ENCODE data around the gene ETS2.
"Not testable (repeated sequence)": the region's sequence is repeated elsewhere in the genome, so short reads cannot be mapped to it uniquely, and the experiment has no call there.

The ETS2 gene

DNA sequence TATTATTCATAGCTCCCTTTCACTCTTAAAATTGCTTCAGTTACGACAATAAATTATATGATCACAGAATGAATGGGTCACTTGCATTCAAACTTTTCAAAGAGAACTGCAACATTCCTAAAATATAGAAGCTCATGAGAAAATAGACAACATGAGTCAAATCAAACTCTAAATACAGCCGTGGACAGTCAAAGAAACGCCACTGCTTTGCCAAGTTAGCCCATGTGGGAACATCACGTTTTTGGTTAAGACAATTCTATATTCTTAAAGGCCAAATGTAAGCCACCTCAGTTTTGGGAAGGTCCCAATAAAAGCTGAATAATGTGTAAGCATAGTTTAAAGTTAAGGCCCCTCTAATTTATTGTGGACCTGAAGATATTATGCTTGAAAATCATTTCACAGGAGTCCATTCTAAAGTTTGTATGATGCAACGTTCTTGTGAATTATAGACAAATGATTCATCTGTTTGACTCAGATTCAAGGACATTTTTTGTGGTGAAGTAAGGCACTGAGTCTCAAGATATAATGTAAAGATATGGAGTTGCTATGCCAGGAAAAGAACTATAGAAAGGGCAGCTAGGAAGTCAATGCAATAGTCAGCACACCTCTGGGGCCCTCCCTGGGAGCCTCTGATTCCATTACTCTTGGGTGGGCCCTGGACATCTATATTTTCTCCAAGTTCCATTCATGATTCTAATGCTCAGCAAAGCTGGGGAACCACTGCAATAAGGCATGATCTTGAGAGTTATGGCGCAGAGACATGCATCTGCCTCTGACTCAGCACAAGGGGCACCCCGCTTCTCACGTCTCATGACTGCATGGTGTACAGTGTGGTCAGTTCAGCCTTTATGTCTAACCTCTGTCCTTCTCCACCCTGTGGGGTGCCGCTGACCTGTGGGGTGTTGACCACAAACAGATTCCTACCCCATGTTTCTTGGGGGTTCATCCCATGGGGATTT, 33.9 kb downstream of the ETS2 start:
- DNase-seq, result no peak

DNA sequence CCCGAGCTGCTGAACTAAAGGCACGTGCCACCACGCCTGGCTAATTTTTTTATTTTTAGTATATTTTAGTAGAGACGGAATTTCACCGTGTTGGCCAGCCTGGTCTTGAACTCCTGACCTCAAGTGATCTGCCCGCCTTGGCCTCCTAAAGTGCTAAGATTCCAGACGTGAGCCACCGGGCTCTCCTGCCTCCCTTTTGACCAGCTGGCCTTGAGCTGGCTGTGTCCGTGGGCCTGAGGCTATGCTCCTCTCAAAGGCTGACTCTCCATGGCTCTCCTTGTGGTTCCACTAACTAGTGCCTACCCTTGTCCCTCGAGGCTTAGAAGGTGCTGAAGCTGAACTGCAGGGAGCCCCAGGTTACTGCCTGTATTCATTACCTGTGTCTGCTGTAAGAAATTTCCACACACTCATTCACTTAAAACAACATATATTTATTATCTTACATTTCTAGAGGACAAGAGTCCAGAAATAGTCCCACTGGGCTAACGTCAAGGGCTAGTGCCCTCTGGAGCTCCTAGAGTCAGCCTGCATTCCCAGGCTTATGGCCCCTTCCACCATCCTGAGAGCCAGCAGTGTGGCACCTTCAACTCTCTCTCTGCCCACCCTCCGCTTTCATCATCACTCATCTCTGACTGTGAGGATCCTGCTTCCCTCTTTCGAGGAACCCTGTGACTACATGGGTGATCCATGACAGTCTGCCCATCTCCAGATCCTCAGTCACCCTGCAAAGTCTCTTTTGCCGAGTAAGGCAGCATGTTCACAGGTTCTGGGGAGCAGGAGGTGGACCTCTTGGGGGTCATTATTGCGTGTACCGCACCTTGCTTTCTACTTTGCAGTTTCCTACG, 34.9 kb downstream of the ETS2 start:
- DNase-seq, result no peak

- DNase-seq, result no peak
These were observed 35.7 kb downstream of the ETS2 start for GRCh38 chr21:38841472-38841871.

GRCh38 chr21:38842079-38842478, 36.4 kb downstream of the ETS2 start:
- DNase-seq, result no peak

DNA sequence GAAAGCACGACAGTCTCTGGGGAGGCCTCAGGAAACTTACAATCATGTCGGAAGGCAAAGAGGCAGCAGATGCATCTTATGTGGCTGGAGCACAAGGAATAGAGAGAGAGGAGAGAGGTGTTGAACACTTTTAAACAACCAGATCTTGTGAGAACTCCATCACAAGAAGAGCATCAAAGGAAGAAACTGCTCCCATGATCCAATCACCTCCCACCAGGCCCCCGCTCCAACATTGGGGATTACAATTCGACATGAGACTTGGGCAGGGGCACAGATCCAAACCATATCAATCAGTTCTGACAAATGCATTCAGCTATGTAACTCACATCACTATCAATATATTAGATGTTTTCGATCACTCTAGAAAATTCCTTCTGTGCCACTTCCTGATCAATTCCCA, 37.6 kb downstream of the ETS2 start:
- DNase-seq, result no peak

DNA sequence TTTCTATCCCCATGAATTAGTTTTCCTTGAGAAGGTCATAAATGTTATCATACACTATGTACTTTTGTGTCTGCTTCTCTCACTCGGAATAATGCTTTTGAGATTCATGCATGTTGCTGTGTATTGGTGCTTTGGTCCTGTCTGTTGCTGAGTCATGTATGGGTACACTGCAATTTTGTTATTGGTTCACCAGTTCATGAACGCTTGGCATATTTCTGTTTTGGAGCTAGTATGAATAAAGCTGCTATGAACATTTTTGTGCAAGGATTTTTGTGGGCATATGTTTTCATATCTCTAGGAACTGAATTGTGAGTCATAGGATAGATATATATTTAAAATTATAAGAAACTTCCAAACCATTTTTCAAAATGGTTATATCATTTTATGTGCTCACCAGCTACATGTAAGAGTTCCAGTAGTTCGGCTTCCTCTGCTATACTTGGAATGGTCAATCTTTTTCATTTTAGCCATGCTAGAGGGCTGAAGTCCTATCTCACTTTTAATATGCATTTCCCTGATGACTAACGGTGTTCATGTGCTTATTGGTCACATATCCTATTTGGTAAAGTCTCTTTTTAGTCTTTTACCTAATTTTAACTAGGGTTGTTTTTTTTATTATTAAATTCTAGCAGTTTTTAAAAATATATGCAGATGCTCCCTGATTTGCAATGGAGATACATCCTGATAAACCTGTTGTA, 38.2 kb downstream of the ETS2 start:
- no peak for DNase-seq

DNA sequence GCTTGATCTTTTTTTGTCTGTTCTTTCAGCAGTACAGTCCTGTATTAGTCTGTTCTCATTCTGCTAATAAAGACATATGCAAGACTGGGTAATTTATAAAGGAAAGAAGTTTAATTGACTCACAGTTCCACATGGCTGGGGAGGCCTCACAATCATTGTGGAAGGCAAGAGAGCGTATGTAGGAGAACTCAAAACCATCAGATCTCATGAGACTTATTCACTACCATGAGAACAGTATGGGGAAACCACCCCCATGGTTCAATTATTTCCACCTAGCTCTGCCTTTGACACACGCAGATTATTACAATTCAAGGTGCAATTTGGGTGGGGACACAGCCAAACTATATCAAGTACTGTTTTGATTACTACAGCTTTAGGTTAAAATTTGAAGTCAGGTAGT, 39.6 kb downstream of the ETS2 start:
- not testable (repeated sequence) for DNase-seq

DNA sequence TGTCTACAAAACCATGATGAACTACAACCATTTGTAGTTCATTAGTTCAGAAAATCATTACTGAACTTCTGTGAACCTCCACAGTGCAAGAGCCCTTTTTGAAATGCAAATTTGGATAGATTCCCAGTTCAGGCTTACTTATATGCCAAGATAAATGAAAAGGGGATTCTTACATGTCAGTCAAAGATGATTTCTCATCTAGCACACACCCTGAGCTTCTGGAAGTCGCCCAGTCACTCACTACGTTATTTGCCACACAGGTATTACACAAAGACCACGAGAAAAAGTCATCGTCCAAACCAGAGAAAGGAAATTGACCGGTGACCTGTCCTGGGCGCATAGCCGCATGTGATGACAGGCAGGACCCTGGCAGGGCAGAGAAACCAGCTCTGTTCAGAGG, 41.8 kb downstream of the ETS2 start:
- DNase-seq, result no peak

- DNase-seq, result no peak
These were observed 42.5 kb downstream of the ETS2 start for GRCh38 chr21:38848187-38848609.

DNA sequence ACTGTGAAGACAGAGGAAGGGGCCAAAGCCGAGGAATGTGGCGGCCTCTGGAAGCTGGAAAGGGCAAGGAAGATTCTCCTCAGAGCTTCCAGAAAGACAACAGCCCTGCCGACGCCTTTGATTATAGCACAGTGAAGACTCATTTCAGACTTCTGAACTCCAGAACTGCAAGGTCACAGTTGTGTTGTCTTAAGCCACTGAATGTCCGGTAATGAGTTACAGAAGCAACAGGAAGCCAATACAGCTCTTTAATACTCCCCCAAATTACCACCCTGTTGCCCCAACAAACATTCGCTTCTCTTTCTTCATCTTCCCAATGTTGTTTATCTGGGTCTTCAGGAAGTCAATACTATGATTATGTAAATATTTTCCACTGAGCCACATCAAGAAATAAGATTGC, 44.0 kb downstream of the ETS2 start:
- DNase-seq, result no peak

- no peak for DNase-seq
These were observed 44.7 kb downstream of the ETS2 start for GRCh38 chr21:38850277-38850951.

DNA sequence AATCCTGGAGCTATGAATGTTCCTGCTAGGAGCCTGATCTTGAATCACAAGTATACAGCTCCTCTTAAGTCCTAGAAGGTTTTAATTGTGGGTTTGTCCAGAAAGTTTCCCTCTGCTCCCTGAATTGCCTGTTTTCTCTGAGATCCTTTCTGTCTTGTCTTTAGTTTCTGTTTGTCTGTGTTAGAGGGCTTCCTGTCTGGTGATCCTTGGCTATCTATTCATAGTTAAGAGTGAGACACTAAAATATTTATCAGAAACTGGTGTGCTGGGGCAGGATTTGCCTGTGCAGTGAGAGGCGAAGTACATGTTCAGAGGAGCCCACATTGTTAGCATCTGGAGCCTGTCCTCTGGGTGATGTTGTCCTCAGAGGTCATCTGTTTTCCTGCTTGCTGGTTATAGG, 45.4 kb downstream of the ETS2 start:
- no peak for DNase-seq

DNA sequence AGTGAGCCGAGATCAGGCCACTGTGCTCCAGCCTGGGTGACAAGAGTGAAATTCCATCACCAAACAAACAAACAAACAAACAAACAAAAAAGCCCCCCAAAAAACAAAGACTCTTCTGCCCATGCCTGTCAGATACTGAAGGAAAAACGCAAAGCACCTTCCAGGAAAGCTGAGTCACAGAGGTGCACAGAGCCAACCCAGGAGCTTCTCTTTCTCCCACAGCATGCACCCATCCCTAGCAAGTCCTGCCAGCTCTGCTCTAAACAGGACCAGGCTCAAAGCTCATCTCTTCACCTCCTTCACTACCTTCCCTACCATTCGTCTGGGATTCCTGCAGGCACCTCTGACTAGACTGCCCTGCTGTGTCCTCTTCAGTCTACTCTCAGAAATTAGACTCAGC, 46.5 kb downstream of the ETS2 start:
- no peak for DNase-seq

DNA sequence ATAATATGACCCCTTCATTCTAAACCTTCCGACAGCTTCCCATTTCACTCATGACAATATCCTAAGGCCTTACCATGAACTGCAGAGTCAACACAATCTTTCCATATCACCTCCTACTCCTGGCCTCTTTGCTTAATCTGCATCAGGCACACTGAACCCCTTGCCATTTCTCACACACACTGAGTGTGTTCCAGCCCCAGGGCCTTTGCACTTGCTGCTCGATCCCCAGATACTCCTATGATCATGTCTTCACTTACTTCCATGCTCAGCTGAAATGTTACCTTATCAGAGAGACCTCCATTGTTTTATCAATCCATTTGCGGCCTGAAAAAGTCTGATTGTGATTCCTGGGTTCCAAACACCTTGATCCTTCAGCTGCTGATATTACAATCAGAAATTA, 47.0 kb downstream of the ETS2 start:
- DNase-seq, result no peak

DNA sequence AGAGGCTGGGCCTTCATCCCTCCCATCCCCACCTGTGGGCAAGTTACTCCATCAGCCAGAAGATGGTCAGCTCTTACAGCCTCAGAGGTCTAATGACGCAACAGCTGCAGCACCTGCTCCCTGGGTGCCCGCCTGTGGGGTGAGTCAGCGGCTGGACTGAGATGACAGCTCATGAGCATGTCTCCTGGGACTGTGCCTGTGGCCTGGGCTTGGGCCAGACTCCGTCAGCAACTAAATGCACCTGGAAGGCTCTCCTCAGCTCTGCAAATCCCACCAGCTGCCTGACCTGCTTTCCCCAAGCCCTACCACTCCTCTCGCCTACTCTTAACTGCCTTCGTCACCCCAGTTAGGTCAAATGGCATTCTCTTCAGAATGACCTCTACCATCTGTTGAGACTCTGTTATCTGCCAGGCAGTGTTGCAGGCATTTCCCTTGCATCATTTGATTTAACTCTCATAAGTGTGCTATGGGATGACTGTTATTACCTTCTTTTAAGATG, 47.7 kb downstream of the ETS2 start:
- no peak for DNase-seq

DNA sequence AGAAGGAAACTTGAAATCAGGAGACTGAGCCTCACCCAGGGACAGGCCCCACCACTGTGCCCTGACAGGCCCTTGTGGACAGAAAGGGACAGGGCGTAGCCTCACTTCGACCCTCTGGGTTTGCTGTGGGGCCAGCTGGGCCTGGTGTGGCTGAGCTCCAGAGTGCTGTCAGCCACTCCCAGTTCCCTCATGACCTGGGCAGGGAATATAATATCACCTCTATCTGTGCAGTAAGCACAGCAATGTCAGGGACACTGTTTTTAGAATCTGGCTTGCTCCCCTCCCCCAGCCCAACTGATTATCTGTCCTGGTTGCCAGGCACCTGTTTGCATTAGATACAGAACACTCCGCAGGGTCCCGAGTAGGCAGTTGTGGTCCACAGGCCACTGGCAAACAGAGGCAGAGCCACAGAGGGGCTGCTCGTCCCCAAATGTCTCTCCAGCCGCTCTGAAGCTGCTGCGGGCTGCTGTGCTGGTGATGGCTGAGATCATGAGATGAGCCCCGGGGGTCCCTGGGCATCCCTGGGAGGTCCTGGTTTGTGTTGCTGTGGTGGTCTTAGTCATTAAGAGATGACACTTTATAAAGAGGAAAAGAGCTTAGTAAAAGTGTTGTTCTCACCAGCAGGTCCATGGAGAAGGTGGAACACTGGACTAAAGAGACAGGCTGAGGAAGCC, 51.6 kb downstream of the ETS2 start:
- DNase-seq, result no peak

GRCh38 chr21:38858026-38858811, 52.5 kb downstream of the ETS2 start:
- no peak for DNase-seq

- DNase-seq, result no peak
These were observed 53.1 kb downstream of the ETS2 start for GRCh38 chr21:38858812-38859205.

DNA sequence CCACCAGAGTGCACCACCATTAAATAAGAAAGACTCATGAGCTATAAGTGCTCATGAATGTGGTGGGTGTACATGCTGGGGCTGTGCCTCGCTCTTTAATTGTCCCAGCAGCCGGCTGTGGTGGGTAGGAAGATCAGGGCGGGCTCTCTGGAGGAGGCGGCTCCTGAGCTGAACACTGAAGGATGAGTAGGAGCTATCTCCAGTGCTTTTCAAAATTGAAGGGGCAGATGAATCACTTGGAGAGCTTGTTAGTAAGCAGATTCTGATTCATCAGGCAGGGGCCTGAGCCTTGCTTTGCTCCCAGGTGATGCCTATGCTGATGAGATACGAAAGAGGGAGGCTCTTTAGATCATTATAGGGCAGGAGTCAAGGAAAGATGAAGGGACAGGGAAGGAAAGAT, 54.1 kb downstream of the ETS2 start:
- DNase-seq, result no peak

GRCh38 chr21:38861056-38861455, 55.3 kb downstream of the ETS2 start:
- DNase-seq, result no peak
